GM12878 (cell line): ENCODE measurements around the gene MAPK13. TPM values are rescaled to one million over a fixed set of nuclear protein-coding genes. Genes with fewer than 3 reads are reported as not detected.
A peak's percentile ranks its signal among the peaks of the same experiment; 100 is the strongest.

ENCODE experiments used
- ATAC-seq: fragments of 200-7000 bp; cut with Tn5 transposase; 3 replicates; pipeline ENCODE4 v1.9.1; 2020; ENCODE audit warnings: mild to moderate bottlenecking, moderate library complexity
- BruUV-seq: library from RNA; stranded (reverse); fragments of 400-500 nt; replicated peaks from 2 replicates; lab custom pipeline; 2021; lab: Mats Ljungman, UMichigan
- CTCF ChIA-PET: fragments of 300-600 bp; sonication (Branson Sonifier 250); formaldehyde crosslinking; extraction: SDS; loops from one replicate; lab custom pipeline; 2021; ENCODE audit warnings: inconsistent platforms; lab: Yijun Ruan, JAX
- POLR2A ChIA-PET: fragments of 350-600 bp; formaldehyde crosslinking; extraction: SDS; loops from one replicate; lab custom pipeline; 2021; ENCODE audit warnings: inconsistent platforms; lab: Charles Lee
- RAD21 ChIA-PET: fragments of 300-600 bp; sonication (Branson Sonifier 250); formaldehyde crosslinking; loops from one replicate; lab custom pipeline; 2023; ENCODE audit warnings: antibody characterized with exemption; ENCODE audit not compliant: unreplicated experiment; lab: Charles Lee
- SMC1A ChIA-PET: fragments of 300-600 bp; sonication (Branson Sonifier 250); formaldehyde crosslinking; loops from one replicate; lab custom pipeline; 2023; ENCODE audit not compliant: unreplicated experiment, uncharacterized antibody; lab: Charles Lee
- DNase-seq: peaks from one replicate; pipeline ENCODE4 v3.0.0-alpha.2; 2011; ENCODE audit warnings: low read depth, low spot score
- FAIRE-seq: peaks from 3 replicates; lab custom pipeline; 2011; peaks lifted over from hg19 to GRCh38; lab: Jason Lieb, UNC
- H2AFZ ChIP-seq: 2 replicates; pipeline ENCODE4 v1.6.0; 2011; ENCODE audit warnings: low read depth, low read length, control low read depth; ENCODE audit not compliant: control insufficient read depth
- H3K27ac ChIP-seq: 2 replicates; pipeline ENCODE4 v1.5.1; 2011; ENCODE audit warnings: control low read depth; ENCODE audit not compliant: control insufficient read depth, insufficient read depth
- H3K27me3 ChIP-seq, 2 experiments: replicated peaks in 1 of 2; 2 replicates each; pipeline versions ENCODE4 v1.6.0 to v1.6.1; 2011; ENCODE audit warnings: low read length in 1 of 2; ENCODE audit not compliant: control insufficient read depth in 2 of 2, insufficient read depth in 2 of 2
- H3K36me3 ChIP-seq, 2 experiments: 2 replicates each; pipeline ENCODE4 v1.5.1; 2011; ENCODE audit warnings: low read length in 1 of 2; ENCODE audit not compliant: control insufficient read depth in 2 of 2, insufficient read depth in 2 of 2
- H3K4me1 ChIP-seq: 2 replicates; pipeline ENCODE4 v1.6.1; 2011; ENCODE audit warnings: mild to moderate bottlenecking, low read length, moderate library complexity, mixed read lengths; ENCODE audit not compliant: control insufficient read depth, insufficient read depth
- H3K4me2 ChIP-seq: 2 replicates; pipeline ENCODE4 v1.6.0; 2011; ENCODE audit warnings: control low read depth; ENCODE audit not compliant: control insufficient read depth, insufficient read depth
- H3K4me3 ChIP-seq: fragments of 200-600 bp; sonication (generic); 2 replicates; pipeline ENCODE4 v1.5.1; 2016
- H3K79me2 ChIP-seq: 2 replicates; pipeline ENCODE4 v1.6.0; 2011; ENCODE audit warnings: low read length; ENCODE audit not compliant: control insufficient read depth, insufficient read depth
- H3K9ac ChIP-seq: 2 replicates; pipeline ENCODE4 v1.8.0; 2011; ENCODE audit warnings: low read length, control low read depth, mixed read lengths; ENCODE audit not compliant: control insufficient read depth, insufficient read depth
- H3K9me3 ChIP-seq: replicated peaks from 3 replicates; pipeline ENCODE4 v1.5.1; 2011; ENCODE audit warnings: mild to moderate bottlenecking, low read length; ENCODE audit not compliant: control insufficient read depth, insufficient read depth
- H4K20me1 ChIP-seq: 2 replicates; pipeline ENCODE4 v1.6.0; 2011; ENCODE audit not compliant: control insufficient read depth, insufficient read depth
- EED ChIP-seq: sonication (generic); IDR thresholded peaks from 2 replicates; pipeline ENCODE4 v1.6.1; 2016; ENCODE audit warnings: antibody characterized with exemption, low read depth
- HDAC6 ChIP-seq: fragments of 200-600 bp; sonication (generic); IDR thresholded peaks from one replicate; pipeline ENCODE4 v1.8.0; 2017; ENCODE audit warnings: antibody characterized with exemption; ENCODE audit not compliant: unreplicated experiment
- LARP7 ChIP-seq: fragments of 450-650 bp; IDR thresholded peaks from 2 replicates; pipeline ENCODE4 v1.6.1; 2017; ENCODE audit warnings: mild to moderate bottlenecking
- MEF2A ChIP-seq: IDR thresholded peaks from 2 replicates; pipeline ENCODE4 v1.6.1; 2011; ENCODE audit warnings: low read depth, mild to moderate bottlenecking, low read length, moderate library complexity; ENCODE audit not compliant: insufficient read depth
- NBN ChIP-seq: fragments of 450-650 bp; IDR thresholded peaks from 2 replicates; pipeline ENCODE4 v1.6.1; 2016
- NRF1 ChIP-seq: conservative IDR thresholded peaks from 2 replicates; pipeline ENCODE4 v1.6.1; 2011; ENCODE audit warnings: mild to moderate bottlenecking, low read depth, low read length, improper control_type of control experiment
- RAD51 ChIP-seq: fragments of 450-650 bp; IDR thresholded peaks from 2 replicates; pipeline ENCODE4 v1.6.1; 2016; ENCODE audit warnings: moderate library complexity, mild to moderate bottlenecking, inconsistent platforms
- SRF ChIP-seq, 2 experiments: IDR thresholded peaks; 2 replicates each; pipeline ENCODE4 v1.6.1; 2011; ENCODE audit warnings: low read depth in 2 of 2, low read length in 2 of 2, mild to moderate bottlenecking in 1 of 2, moderate library complexity in 1 of 2
- WRNIP1 ChIP-seq: IDR thresholded peaks from 2 replicates; pipeline ENCODE4 v1.6.1; 2011; ENCODE audit warnings: low read depth, low read length, improper control_type of control experiment, borderline replicate concordance
- ZNF274 ChIP-seq: IDR thresholded peaks from one replicate; pipeline ENCODE4 v1.8.0; 2011; ENCODE audit not compliant: insufficient read length, insufficient read depth
- WGBS: methylation state at CpG from one replicate; pipeline ENCODE4 v1.1.6; 2016; ENCODE audit warnings: low lambda C conversion rate; ENCODE audit not compliant: insufficient replicate concordance, insufficient coverage; ENCODE audit errors: missing lambda C conversion rate; 5-methylcytosine and 5-hydroxymethylcytosine counted together
- in situ Hi-C: fragments of 300-500 bp; cut with MboI; formaldehyde crosslinking; loops from 9 replicates; pipeline ENCODE4 v1.14.3; 2018; ENCODE audit warnings: mixed read lengths
- intact Hi-C: fragments of 100-400 bp; cut with micrococcal nuclease; formaldehyde crosslinking; loops from one replicate; pipeline ENCODE4 v1.14.2; 2022; ENCODE audit not compliant: unreplicated experiment
- polyA plus RNA-seq, 11 experiments: library from polyadenylated mRNA; depleted of rRNA in 4 of 11; unstranded in 6 of 11; stranded (reverse) in 5 of 11; fragments of >200 nt; fragmentation: Nextera tagmentation in 4 of 11; fragmentation: Illumina TruSeq in 1 of 11; extraction: Ambion mirVana in 4 of 11; extraction: Trizol in 1 of 11; gene quantifications; 1 replicate in 1 of 11; 2 replicates in 10 of 11; pipeline versions ENCODE4 v1.2.1 to v1.2.3, GENCODE V29; 2011 to 2016; ENCODE audit warnings: inconsistent platforms in 2 of 11, missing spikeins in 2 of 11, low read depth in 1 of 11
- total RNA-seq, 4 experiments: library from RNA; depleted of rRNA in 3 of 4; stranded (reverse); fragments of >200 nt in 3 of 4; fragmentation: Illumina TruSeq in 1 of 4; extraction: Trizol in 1 of 4; gene quantifications; 2 replicates each; pipeline versions ENCODE4 v1.2.1 to v1.2.3, GENCODE V29; 2013 to 2021
- TF ChIP-seq, protein P1 (sequence below): fragments of 450-650 bp; IDR thresholded peaks from 2 replicates; pipeline ENCODE4 v1.6.1; 2016; ENCODE audit warnings: mild to moderate bottlenecking

MAPK13 gene
- total and polyA plus RNA-seq, 10 of the 15 experiments (the other 5 are each of a cell fraction or from before 2014, with no cell fraction given) = 1.8 to 48.0 (median 37.5) TPM

DNA sequence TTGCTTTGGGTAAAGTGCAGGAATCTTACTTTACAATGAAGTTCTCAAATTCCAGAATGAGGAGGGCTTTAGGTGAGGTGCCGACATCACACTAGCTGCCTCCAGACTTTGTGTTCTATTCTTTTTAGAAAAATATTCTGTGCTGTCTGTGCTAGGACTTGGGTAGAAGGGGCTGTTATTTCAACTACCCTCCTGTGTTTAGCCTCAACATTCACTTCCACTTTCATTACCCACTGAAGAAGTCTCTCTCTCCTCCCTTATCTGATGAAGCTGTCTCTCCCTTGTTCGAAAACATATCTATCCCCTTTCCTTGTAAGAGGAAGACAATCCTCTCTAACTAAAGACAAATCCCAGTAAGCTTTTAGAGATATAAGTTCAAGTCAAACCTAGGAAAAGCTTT, 41.3 kb downstream of the MAPK13 start:
- Histone ChIP-seq H2AFZ (peak overlapping the region; percentile 25; the same call in 1 of the 2 replicates), H3K4me1 (peaks cover 14% of the 10 kb centered on the region), H3K27me3 (no peaks in the 10 kb centered on the region), H3K9ac (no peak overlapping the region), H3K36me3 (no peaks in the 10 kb centered on the region), H3K4me3 (no peak overlapping the region), H3K4me2 (no peak overlapping the region; the same call in 1 of the 2 replicates), H3K27ac (no peak overlapping the region), H3K79me2 (no peaks in the 10 kb centered on the region), H4K20me1 (no peaks in the 10 kb centered on the region), H3K9me3 (no peaks in the 10 kb centered on the region; the same call in 2 of the 3 replicates)
- in situ Hi-C loops (no loop called here), intact Hi-C loops (no loop called here)
- ChIA-PET RAD21 (interaction anchor here (1.2 kb wide), 1 partner anchor 33 kb away, joined by 3 read pairs; no protein-coding TSS in a partner anchor), POLR2A (interaction anchor here (0.6 to 0.9 kb wide), 3 partner anchors 45 to 119 kb away, joined by 3 read pairs; no protein-coding TSS in a partner anchor), CTCF (interaction anchor here (0.7 to 1.7 kb wide), 12 partner anchors 12 to 781 kb away, joined by 3 to 7 read pairs (median 3); no protein-coding TSS in a partner anchor), SMC1A (interaction anchor here (0.9 to 2.2 kb wide), 9 partner anchors 11 to 76 kb away, joined by 3 to 10 read pairs (median 4); no protein-coding TSS in a partner anchor)
- BruUV-seq = no TSS peak
- WGBS = 86% methylated on average over 2 of the region's 2 CpGs
- FAIRE-seq = peak; percentile 13
- ATAC-seq = peak; percentile 71
- DNase-seq = no peak
- no peak for TF ChIP-seq MEF2A
- no peak for TF ChIP-seq LARP7
- no peak for TF ChIP-seq WRNIP1
- no peak for TF ChIP-seq NRF1
- no peak for TF ChIP-seq SRF (IDR thresholded peaks at IDR 0.05; ENCODE audit: low read depth in 2 of 2, low read length in 2 of 2)
- no peak for TF ChIP-seq HDAC6
- no peak for TF ChIP-seq ZNF274

DNA sequence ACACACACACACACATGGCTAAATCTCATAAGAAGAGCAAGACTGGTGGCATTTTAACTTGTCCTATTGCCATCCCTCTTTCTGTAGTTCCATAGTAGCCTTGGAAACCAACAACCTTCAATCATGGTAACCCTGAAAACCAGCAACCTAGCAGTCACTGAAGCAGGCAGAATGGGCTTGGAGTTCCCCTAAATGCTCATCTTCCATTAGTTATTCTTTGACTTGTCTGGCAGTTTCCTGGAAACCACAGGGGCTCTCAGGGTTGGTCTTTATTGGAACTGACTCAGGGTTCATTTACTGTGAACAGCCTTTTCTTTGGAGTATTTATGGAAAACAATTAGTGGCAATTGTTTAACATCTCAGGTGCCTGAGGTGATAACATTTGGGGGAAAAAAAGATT, 46.9 kb downstream of the MAPK13 start:
- BruUV-seq = no TSS peak
- Histone ChIP-seq H3K36me3 (no peaks in the 10 kb centered on the region), H3K4me3 (no peak overlapping the region), H2AFZ (no peak overlapping the region), H3K4me2 (no peak overlapping the region), H3K9me3 (peaks cover 8% of the 10 kb centered on the region), H3K9ac (no peak overlapping the region), H4K20me1 (no peaks in the 10 kb centered on the region), H3K27me3 (no peaks in the 10 kb centered on the region), H3K27ac (no peak overlapping the region), H3K4me1 (peaks cover 3% of the 10 kb centered on the region; the same call in 1 of the 2 replicates), H3K79me2 (no peaks in the 10 kb centered on the region)
- ChIA-PET SMC1A (no interaction called here), POLR2A (no interaction called here), CTCF (no interaction called here), RAD21 (no interaction called here)
- peak; percentile 88 for ATAC-seq
- intact Hi-C loops = no loop called here
- DNase-seq = no peak
- in situ Hi-C loops = no loop called here
- no peak for FAIRE-seq
- no peak for TF ChIP-seq EED
- TF ChIP-seq NBN = no peak
- no peak for TF ChIP-seq RAD51
- TF ChIP-seq, protein P1, sequence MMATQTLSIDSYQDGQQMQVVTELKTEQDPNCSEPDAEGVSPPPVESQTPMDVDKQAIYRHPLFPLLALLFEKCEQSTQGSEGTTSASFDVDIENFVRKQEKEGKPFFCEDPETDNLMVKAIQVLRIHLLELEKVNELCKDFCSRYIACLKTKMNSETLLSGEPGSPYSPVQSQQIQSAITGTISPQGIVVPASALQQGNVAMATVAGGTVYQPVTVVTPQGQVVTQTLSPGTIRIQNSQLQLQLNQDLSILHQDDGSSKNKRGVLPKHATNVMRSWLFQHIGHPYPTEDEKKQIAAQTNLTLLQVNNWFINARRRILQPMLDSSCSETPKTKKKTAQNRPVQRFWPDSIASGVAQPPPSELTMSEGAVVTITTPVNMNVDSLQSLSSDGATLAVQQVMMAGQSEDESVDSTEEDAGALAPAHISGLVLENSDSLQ = peak; percentile 47; the same call in 1 of the 2 replicates
